Uterine smooth muscle cell (primary cell): ENCODE results near the gene HTT-AS. TPM values are rescaled to one million over a fixed set of nuclear protein-coding genes. Genes with fewer than 3 reads are reported as not detected.

Source experiments
- total RNA-seq: library from RNA; depleted of rRNA; stranded (reverse); fragments of >200 nt; gene quantifications from 2 replicates; pipeline ENCODE4 v1.2.3, GENCODE V29; 2014

HTT-AS gene
- not detected in 2 replicates for total RNA-seq

DNA sequence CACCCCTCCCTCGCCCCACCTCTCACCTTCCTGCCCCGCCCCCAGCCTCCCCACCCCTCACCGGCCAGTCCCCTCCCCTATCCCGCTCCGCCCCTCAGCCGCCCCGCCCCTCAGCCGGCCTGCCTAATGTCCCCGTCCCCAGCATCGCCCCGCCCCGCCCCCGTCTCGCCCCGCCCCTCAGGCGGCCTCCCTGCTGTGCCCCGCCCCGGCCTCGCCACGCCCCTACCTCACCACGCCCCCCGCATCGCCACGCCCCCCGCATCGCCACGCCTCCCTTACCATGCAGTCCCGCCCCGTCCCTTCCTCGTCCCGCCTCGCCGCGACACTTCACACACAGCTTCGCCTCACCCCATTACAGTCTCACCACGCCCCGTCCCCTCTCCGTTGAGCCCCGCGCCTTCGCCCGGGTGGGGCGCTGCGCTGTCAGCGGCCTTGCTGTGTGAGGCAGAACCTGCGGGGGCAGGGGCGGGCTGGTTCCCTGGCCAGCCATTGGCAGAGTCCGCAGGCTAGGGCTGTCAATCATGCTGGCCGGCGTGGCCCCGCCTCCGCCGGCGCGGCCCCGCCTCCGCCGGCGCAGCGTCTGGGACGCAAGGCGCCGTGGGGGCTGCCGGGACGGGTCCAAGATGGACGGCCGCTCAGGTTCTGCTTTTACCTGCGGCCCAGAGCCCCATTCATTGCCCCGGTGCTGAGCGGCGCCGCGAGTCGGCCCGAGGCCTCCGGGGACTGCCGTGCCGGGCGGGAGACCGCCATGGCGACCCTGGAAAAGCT is at the start of gene HTT-AS, which contains the start of gene HTT:
Gene HTT-AS (minus strand): TSS at position 461 of the 768 bp plus-strand sequence.
Gene HTT (plus strand): TSS at position 604 of the 768 bp plus-strand sequence. CDS start 145 bp downstream, at position 749.

Other genes with a start within 250 kb of the HTT-AS start
- gene ADD1, start 230.7 kb downstream of the HTT-AS start, total RNA-seq: 142 and 145 TPM in 2 replicates
- gene NOP14, start 111.1 kb downstream of the HTT-AS start, total RNA-seq: 26.0 and 33.5 TPM in 2 replicates
- gene GRK4, start 111.0 kb downstream of the HTT-AS start, total RNA-seq: 4.1 and 4.2 TPM in 2 replicates
- gene HTT, start 143 bp upstream of the HTT-AS start, total RNA-seq: 42.7 and 61.6 TPM in 2 replicates
- gene MSANTD1, start 174.6 kb upstream of the HTT-AS start, total RNA-seq: 0.33 and 0.37 TPM in 2 replicates
- 19.4 and 20.6 TPM in 2 replicates for gene RGS12, start 218.5 kb upstream of the HTT-AS start, total RNA-seq